Uterus (tissue), 2 donors: ENCODE measurements around the gene RNU1-2.

Experiments
- POLR2A ChIP-seq, 2 donors: fragments of 450-650 bp; IDR thresholded peaks; one replicate each; pipeline ENCODE4 v1.6.1; 2016; ENCODE audit warnings: antibody characterized with exemption in 2 of 2, mild to moderate bottlenecking in 1 of 2, moderate library complexity in 1 of 2
- TF ChIP-seq, protein P1 (sequence below), 4 experiments: fragments of 200-600 bp in 2 of 4; fragments of 450-650 bp in 2 of 4; sonication (generic) in 2 of 4; IDR thresholded peaks; one replicate each; pipeline ENCODE4 v1.5.1; 2016 to 2019; ENCODE audit warnings: antibody characterized with exemption in 4 of 4, mild to moderate bottlenecking in 2 of 4, moderate library complexity in 1 of 4

DNA sequence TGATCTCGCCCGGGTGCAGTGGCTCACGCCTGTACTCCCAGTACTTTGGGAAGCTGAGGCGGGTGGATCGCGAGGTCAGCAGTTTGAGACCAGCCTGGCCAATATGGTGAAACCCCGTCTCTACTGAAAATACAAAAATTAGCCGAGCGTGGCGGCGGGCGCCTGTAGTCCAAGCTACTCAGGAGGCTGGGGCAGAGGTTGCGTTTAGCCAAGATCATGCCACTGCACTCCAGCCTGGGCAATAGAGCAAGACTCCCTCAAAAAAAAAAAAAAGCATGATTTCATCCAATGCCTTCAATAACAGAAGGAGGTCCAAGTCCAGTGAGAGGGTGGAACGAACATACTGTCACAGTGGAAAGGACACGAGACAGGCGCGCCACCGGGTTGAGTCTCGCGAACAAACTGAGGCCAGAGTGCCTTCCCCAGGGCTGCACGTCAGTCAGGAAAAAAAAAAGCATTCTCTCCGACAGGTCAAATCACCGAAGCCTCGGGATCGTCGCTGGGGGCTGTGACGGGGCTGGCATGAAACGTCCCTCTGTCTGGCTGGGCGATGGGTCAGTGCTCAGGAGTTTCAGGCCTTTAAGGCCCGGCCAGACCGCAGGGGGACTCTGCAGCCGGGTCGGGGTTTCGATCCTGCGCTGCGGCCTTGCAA, 17.5 kb downstream of the RNU1-2 start:
- no peak for TF ChIP-seq POLR2A (IDR thresholded peaks at IDR 0.05)
- TF ChIP-seq, protein P1, sequence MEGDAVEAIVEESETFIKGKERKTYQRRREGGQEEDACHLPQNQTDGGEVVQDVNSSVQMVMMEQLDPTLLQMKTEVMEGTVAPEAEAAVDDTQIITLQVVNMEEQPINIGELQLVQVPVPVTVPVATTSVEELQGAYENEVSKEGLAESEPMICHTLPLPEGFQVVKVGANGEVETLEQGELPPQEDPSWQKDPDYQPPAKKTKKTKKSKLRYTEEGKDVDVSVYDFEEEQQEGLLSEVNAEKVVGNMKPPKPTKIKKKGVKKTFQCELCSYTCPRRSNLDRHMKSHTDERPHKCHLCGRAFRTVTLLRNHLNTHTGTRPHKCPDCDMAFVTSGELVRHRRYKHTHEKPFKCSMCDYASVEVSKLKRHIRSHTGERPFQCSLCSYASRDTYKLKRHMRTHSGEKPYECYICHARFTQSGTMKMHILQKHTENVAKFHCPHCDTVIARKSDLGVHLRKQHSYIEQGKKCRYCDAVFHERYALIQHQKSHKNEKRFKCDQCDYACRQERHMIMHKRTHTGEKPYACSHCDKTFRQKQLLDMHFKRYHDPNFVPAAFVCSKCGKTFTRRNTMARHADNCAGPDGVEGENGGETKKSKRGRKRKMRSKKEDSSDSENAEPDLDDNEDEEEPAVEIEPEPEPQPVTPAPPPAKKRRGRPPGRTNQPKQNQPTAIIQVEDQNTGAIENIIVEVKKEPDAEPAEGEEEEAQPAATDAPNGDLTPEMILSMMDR (IDR thresholded peaks at IDR 0.05) = no peak
